ENCODE data around the gene TNFAIP1.

TNFAIP1 gene

DNA sequence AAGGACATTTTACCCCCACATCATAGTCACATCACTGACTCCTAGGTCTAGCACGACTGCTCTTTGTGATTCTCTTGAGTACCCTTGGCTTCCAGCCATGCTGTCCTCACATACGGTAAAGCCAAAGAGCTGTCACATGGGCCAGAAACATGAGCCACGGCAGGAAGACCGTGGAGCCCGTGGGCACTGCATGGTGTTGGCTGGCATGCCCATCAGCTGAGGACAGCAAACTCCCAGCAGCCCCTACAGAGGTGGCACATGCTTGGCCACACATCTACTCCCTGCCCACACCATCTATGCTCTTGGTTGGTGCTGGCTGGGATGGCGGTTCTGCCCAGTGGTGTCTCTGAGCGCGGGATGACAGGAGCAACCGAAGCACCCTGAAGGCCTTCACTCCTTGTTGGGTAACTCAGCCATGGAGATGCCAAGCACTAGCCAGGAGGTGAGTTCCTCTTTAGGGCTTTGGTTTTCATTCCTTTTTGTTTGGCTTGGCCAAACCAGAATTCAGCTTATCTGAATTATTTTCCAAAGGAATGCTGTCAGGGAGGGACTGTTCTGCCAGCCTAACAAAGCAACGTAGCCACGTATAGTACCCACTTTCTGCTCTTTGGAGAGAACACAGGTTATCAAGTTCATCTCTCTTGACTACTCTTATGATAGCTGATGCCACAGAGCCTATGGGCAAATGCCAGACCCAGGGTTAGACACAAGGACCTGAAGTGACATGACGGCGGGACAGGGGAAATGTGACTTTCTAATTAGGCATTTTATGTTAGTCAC, 10.0 kb downstream of the TNFAIP1 start:
- DNase-seq (ENCODE audit: low spot score): no peak

DNA sequence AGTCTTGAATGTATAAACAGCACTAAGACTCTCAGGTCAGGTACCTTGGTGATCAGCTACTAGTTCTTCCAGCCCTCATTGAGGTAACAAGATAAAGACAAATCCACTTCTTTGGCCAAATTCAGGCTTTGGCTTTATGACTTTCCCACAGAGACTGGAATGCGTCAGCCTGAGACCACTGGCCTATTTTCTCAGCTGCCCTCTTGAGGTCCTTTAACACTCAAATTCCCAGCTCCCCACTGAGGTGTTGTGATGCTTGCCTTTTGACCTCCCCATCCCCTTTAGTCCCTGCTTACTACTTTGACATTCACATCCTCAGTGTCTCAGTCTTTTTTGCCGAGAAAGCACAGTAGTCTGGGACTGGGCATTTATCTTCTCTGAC, 10.6 kb downstream of the TNFAIP1 start:
- no peak for DNase-seq (ENCODE audit: low spot score)

GRCh38 chr17:28346746-28347246, 11.2 kb downstream of the TNFAIP1 start:
- no peak for DNase-seq (ENCODE audit: low spot score)

DNA sequence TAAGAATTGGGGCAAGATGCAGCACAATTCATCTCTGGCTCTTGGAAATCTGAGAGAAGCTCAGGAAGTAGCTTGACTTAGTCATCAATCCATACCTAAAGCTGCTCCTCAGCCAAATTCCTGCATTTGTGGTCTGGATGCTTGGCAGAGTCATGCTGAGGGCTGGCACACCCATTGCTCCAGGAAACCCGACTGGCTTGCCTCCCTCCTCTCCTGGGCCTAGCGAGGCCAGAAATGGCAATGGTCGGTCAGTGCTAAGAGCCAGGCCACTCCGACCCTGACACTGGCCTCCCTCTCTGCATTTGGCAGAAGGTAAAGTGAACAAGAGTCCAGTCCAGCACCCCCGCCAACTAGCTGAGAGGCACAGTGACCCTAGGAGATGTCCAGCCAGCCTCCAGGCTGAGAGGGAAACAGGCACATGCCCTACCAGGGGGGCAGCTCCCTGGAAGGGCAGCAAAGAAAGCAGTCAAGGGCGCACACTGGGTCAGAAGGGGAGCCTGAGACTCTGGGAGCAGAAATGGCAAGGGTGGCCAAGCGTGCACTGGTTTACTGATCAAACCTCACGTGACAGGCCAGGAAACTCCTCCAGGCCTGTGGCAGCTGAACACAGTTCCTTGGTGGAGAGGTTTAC, 11.8 kb downstream of the TNFAIP1 start:
- no peak for DNase-seq (ENCODE audit: low spot score)

- DNase-seq (ENCODE audit: low spot score): no peak
Measured at GRCh38 chr17:28348979-28349378, 13.4 kb downstream of the TNFAIP1 start.

DNA sequence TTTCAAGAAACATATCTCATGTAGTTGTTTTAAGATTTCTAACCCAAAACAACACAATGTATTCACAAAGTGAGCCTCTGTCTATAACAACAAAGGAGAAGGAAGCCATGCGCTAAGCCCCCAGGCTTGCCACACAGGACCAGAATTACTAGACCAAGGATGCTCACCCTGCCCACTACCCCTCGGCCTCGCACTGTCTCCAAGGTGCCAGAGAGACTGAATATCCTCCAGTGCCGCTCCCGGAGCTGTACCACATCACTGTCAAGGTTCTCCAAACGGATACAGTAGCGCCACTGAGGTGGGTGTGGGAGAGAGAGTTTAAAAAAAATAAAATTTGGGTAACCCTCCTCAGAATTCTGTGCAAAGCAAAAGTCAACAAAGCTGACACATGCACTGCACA, 14.7 kb downstream of the TNFAIP1 start:
- no peak for DNase-seq (ENCODE audit: low spot score)

- DNase-seq (ENCODE audit: low spot score): peak; percentile 94
Measured at GRCh38 chr17:28357061-28357900, 21.7 kb downstream of the TNFAIP1 start, which contains the start of gene POLDIP2. Gene POLDIP2, minus strand, starts transcription at chr17:28357527. Its CDS starts 79 bp downstream, at chr17:28357448.

GRCh38 chr17:28357901-28358197, 22.3 kb downstream of the TNFAIP1 start:
- DNase-seq (ENCODE audit: low spot score): no peak

DNA sequence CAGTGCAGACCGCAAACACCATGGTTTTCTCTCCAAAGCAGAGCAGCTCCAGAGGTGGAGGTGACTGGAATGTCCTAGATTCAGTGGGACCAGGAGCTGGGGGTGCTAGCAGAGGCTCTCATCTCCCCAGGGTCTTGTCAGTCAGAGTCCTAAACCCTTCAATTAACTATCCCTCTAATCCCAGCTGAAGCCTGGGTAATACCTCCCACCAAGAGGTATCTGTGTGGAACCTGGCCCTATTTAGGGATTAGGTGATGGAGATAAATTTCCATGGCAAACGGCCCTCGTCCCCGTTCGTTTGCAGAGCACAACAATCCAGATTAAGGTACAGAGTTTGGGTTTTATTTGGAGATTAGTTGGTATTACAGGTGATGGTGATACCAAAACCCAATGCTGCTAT, 27.6 kb downstream of the TNFAIP1 start:
- no peak for DNase-seq (ENCODE audit: low spot score)

GRCh38 chr17:28363776-28364650, 28.5 kb downstream of the TNFAIP1 start:
- no peak for DNase-seq (ENCODE audit: low spot score)

- DNase-seq (ENCODE audit: low spot score): no peak
Measured at GRCh38 chr17:28364665-28365363, 29.3 kb downstream of the TNFAIP1 start, which contains the start of gene SEBOX. Gene SEBOX, minus strand, starts transcription at chr17:28365199. Its CDS starts 48 bp downstream, at chr17:28365151.

DNA sequence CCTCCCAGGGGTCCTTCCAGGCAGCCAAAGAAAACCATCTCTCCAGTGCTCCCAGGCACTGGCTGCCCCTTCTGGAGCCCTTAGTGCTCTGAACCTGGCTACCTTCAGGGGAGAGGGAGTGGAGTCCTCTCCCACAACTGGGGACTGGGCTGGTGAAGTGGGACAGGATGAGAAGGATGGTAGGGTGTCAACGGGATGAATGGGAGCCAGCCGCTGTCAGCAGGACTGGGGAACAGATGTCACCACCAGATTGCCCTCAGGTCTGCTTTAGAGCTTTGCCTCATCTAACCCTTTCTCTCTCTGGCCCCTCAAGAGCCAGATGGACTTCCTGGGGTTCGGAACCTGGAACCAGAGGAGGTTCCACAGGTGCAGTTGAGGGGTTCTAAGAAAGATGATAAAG, 29.9 kb downstream of the TNFAIP1 start:
- no peak for DNase-seq (ENCODE audit: low spot score)

- no peak for DNase-seq (ENCODE audit: low spot score)
Measured at GRCh38 chr17:28366605-28367004, 31.0 kb downstream of the TNFAIP1 start.

GRCh38 chr17:28367641-28368305, 32.2 kb downstream of the TNFAIP1 start:
- DNase-seq (ENCODE audit: low spot score): no peak

DNA sequence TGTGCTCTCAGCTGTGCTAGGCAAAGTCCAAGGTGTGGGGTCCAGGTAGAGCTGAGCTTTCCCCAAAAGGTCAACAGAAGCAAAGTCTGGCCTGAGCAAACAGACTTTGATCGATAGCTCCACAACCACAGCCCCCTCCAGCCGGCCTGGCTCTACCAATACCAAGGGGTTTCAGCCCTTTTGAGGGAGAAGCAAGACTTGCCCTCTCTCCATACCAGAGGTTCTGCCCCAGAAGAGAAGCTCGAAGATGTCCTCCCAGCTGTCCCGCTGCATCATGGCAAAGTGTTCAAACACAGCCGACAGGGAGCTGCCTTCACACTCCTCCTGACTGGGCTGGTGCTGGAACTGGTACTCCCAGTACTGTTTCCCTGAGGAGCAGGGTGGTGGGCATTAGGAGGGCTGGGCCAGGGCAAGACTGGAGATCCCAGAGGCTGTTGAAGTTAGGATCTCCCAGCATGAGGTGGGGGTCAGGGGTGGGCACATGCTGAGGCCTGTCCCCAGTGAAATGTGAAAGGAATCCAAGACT, 32.8 kb downstream of the TNFAIP1 start:
- DNase-seq (ENCODE audit: low spot score): no peak

DNA sequence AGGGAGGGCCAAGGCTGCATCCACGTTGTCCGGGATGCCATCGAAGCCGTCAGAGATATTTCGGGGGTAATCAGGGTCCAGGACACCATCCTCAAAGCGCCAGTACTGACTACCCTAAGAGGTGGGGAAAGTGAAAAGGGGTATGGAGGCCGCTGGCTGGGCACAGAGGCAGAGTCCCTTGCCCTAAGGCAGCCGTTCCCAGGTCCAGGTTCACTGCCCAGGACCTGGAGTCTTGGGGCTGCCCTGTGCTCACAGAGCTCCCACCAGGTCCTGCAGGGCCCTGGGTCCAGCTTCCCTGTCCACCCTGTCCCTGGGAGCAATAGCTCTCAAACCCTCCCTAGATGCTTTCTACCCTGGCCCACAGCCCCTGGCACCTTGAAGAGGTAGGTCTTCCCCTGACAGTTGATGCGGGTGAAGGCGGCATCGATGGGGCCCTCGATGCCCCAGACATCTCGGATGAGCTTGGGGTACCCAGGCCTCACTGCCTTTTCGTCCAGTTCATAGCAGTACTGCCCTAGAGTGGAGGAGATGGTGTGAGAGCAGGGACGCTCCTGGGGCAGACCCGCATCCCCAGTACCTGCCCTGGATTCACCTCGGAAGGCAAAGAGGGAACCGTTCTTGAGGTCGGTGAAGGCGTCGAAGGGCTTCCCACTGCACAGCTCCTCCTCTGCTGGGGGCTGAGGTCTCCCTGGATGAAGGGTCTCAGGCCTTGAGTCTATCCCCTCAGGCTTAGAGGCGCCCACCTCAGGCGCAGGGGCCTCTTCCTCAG, 33.5 kb downstream of the TNFAIP1 start:
- DNase-seq (ENCODE audit: low spot score): no peak

DNA sequence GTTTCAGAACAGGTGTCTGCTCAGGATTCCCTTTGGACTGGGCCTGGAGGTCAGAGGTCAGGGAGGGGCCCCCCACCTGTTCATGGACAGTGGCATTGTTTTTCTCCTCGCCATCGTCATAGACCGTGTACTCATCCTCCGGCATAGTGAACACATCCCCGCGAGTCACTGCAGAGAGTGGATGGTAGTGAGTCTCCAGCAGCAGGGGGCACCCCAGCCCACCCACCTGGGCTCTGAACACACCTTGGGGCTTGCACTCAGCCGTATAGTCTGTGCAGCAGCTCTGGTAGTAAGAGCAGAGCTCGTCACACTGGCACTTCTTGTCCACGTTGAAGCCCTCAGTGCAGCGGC, 34.1 kb downstream of the TNFAIP1 start:
- DNase-seq (ENCODE audit: low spot score): no peak

- no peak for DNase-seq (ENCODE audit: low spot score)
Measured at GRCh38 chr17:28370035-28370743, 34.6 kb downstream of the TNFAIP1 start, which contains the start of gene VTN. Gene VTN, minus strand, starts transcription at chr17:28370307. Its CDS starts 104 bp downstream, at chr17:28370203.

GRCh38 chr17:28370744-28371103, 35.2 kb downstream of the TNFAIP1 start:
- no peak for DNase-seq (ENCODE audit: low spot score)
